Upper lobe of right lung (tissue), 1 donor: ENCODE results near the gene TMCC3. TPM values are rescaled to one million over a fixed set of nuclear protein-coding genes. Genes with fewer than 3 reads are reported as not detected.
A peak's percentile ranks its signal among the peaks of the same experiment; 100 is the strongest.
"Not testable (repeated sequence)": the region's sequence is repeated elsewhere in the genome, so short reads cannot be mapped to it uniquely, and the experiment has no call there.

Experiments
- ATAC-seq: fragments of 200-7000 bp; cut with Tn5 transposase; one replicate; pipeline ENCODE4 v1.9.1; 2020; ENCODE audit warnings: mild to moderate bottlenecking, moderate library complexity
- DNase-seq: peaks from one replicate; pipeline ENCODE4 v3.0.0-alpha.2; 2020
- H3K27ac ChIP-seq: fragments of 200-600 bp; one replicate; pipeline ENCODE4 v1.8.0; 2022
- H3K27me3 ChIP-seq: fragments of 200-600 bp; one replicate; pipeline ENCODE4 v1.8.0; 2022; ENCODE audit warnings: mild to moderate bottlenecking
- H3K36me3 ChIP-seq: fragments of 200-600 bp; one replicate; pipeline ENCODE4 v1.8.0; 2022
- H3K4me1 ChIP-seq: fragments of 200-600 bp; one replicate; pipeline ENCODE4 v1.8.0; 2022
- H3K4me3 ChIP-seq: fragments of 200-600 bp; one replicate; pipeline ENCODE4 v1.8.0; 2022; ENCODE audit warnings: mild to moderate bottlenecking
- H3K9me3 ChIP-seq: fragments of 200-600 bp; one replicate; pipeline ENCODE4 v1.8.0; 2022
- CTCF ChIP-seq: fragments of 200-600 bp; IDR thresholded peaks from one replicate; pipeline ENCODE4 v1.8.0; 2022; ENCODE audit warnings: antibody characterized with exemption
- intact Hi-C: fragments of 100-400 bp; cut with DNase I; formaldehyde crosslinking; loops from one replicate; pipeline ENCODE4 v1.11.0; 2022
- long read RNA-seq: library from polyadenylated mRNA; unstranded; transcript quantifications from one replicate; pipeline ENCODE4 v2.0.0, GENCODE V29; 2021
- total RNA-seq: library from RNA; stranded (reverse); fragmentation: NEBNext Ultra II Directional; extraction: Animal tissue kit (Norgen Biotek cat#: 25700); gene quantifications from one replicate; pipeline ENCODE4 v1.2.1, GENCODE V29; 2021
- donor health status: DM: no; HTN: yes; CAD: no; lungs with severe emphysema.

Gene TMCC3
- total RNA-seq: 11.3 TPM
- long read RNA-seq, full-length matches to known transcripts: 15 of 27 reads
- long read RNA-seq, partial matches to known transcripts: 5 of 27 reads
- long read RNA-seq, other reads (novel, unspliced or antisense): 7 of 27 reads

GRCh38 chr12:94650143-94651056 is at the start of gene TMCC3:
TSS of gene TMCC3 (minus strand) at chr12:94650557. CDS start at chr12:94650430, 127 bp downstream.
- H3K36me3 ChIP-seq: no peaks in the 10 kb centered on the region
- ATAC-seq: peak; percentile 92
- no peaks in the 10 kb centered on the region for H3K27me3 ChIP-seq
- H3K4me1 ChIP-seq: no peaks in the 10 kb centered on the region
- peak; percentile 80 for DNase-seq
- TF ChIP-seq CTCF: no peak
- H3K27ac ChIP-seq: peak within 1 kb of the TSS; percentile 69
- intact Hi-C loops: no loop called here
- no peaks in the 10 kb centered on the region for H3K9me3 ChIP-seq
- peak within 1 kb of the TSS; percentile 63 for H3K4me3 ChIP-seq

GRCh38 chr12:94699801-94700200 is 49.4 kb upstream of the TMCC3 start:
- H3K9me3 ChIP-seq: no peaks in the 10 kb centered on the region
- no peaks in the 10 kb centered on the region for H3K27me3 ChIP-seq
- DNase-seq (no peak), ATAC-seq (peak; percentile 90)
- no peaks in the 10 kb centered on the region for H3K36me3 ChIP-seq
- no peak overlapping the region for H3K4me3 ChIP-seq
- no peak for TF ChIP-seq CTCF
- intact Hi-C loops: no loop called here
- no peak overlapping the region for H3K27ac ChIP-seq
- peaks cover 5% of the 10 kb centered on the region for H3K4me1 ChIP-seq

- H3K4me1 ChIP-seq: no peaks in the 10 kb centered on the region
- intact Hi-C loops: no loop called here
- no peak for ATAC-seq
- no peak overlapping the region for H3K4me3 ChIP-seq
- H3K36me3 ChIP-seq: no peaks in the 10 kb centered on the region
- no peak overlapping the region for H3K27ac ChIP-seq
- H3K27me3 ChIP-seq: no peaks in the 10 kb centered on the region
- DNase-seq: no peak
- no peaks in the 10 kb centered on the region for H3K9me3 ChIP-seq
- TF ChIP-seq CTCF: no peak
These were observed 48.2 kb upstream of the TMCC3 start for GRCh38 chr12:94698578-94698977.

GRCh38 chr12:94697631-94698030 is 47.3 kb upstream of the TMCC3 start:
- intact Hi-C loops: no loop called here
- H3K4me3 ChIP-seq: no peak overlapping the region

GRCh38 chr12:94694732-94695131 is 44.4 kb upstream of the TMCC3 start:
- TF ChIP-seq CTCF: no peak
- DNase-seq: no peak
- Histone ChIP-seq H3K27me3 (no peaks in the 10 kb centered on the region), H3K27ac (no peak overlapping the region), H3K4me3 (no peak overlapping the region), H3K9me3 (no peaks in the 10 kb centered on the region), H3K4me1 (peaks cover 5% of the 10 kb centered on the region), H3K36me3 (no peaks in the 10 kb centered on the region)
- no peak for ATAC-seq
- intact Hi-C loops: no loop called here

More at GRCh38 chr12:94697631-94698030, 47.3 kb upstream of the TMCC3 start:
- Histone ChIP-seq H3K9me3 (no peaks in the 10 kb centered on the region), H3K27ac (no peak overlapping the region), H3K36me3 (no peaks in the 10 kb centered on the region), H3K4me1 (no peaks in the 10 kb centered on the region), H3K27me3 (no peaks in the 10 kb centered on the region)
- TF ChIP-seq CTCF: no peak
- ATAC-seq (no peak), DNase-seq (no peak)

- H3K27me3 ChIP-seq, H3K4me3 ChIP-seq, DNase-seq, ATAC-seq, H3K36me3 ChIP-seq, H3K9me3 ChIP-seq, intact Hi-C loops, H3K27ac ChIP-seq, H3K4me1 ChIP-seq: not testable (repeated sequence)
These were observed 42.5 kb upstream of the TMCC3 start for GRCh38 chr12:94692826-94693225.
